Sigmoid colon (tissue), 4 donors: ENCODE measurements around the gene MTCL1.

ENCODE experiments used
- CTCF ChIP-seq, 4 experiments: fragments of 450-650 bp in 3 of 4; fragments of 200-600 bp in 1 of 4; IDR thresholded peaks; one replicate each; pipeline ENCODE4 v1.5.1; 2016 to 2019; ENCODE audit warnings: antibody characterized with exemption in 4 of 4, mild to moderate bottlenecking in 3 of 4, moderate library complexity in 2 of 4
- POLR2A ChIP-seq, 2 donors: fragments of 450-650 bp; IDR thresholded peaks; one replicate each; pipeline ENCODE4 v1.6.1; 2016; ENCODE audit warnings: antibody characterized with exemption in 2 of 2, mild to moderate bottlenecking in 2 of 2, moderate library complexity in 2 of 2
- POLR2AphosphoS5 ChIP-seq, 4 donors: sonication (generic); formaldehyde crosslinking; IDR thresholded peaks; one replicate each; pipeline ENCODE4 v1.6.1; 2017; ENCODE audit warnings: antibody characterized with exemption in 4 of 4

GRCh38 chr18:8813611-8814010 is 108.3 kb downstream of the MTCL1 start:
- no peak for TF ChIP-seq CTCF (IDR thresholded peaks at IDR 0.05)
- TF ChIP-seq POLR2AphosphoS5 (IDR thresholded peaks at IDR 0.05), result no peak
- TF ChIP-seq POLR2A (IDR thresholded peaks at IDR 0.05), result no peak
